WTC11 (cell line): ENCODE measurements around the gene SMNDC1.

Experiments
- CTCF ChIP-seq: fragments of 200-600 bp; IDR thresholded peaks from 2 replicates; pipeline ENCODE4 v1.8.0; 2022; ENCODE audit warnings: antibody characterized with exemption
- E2F4 ChIP-seq: sonication (generic); formaldehyde crosslinking; IDR thresholded peaks from 2 replicates; pipeline ENCODE4 v1.8.1; 2022; ENCODE audit warnings: low read depth, mild to moderate bottlenecking, moderate library complexity, missing genetic modification reagents, borderline replicate concordance
- ETV6 ChIP-seq: sonication (generic); formaldehyde crosslinking; IDR thresholded peaks from 2 replicates; pipeline ENCODE4 v1.8.1; 2022; ENCODE audit warnings: mild to moderate bottlenecking, missing genetic modification reagents
- FOXJ3 ChIP-seq: sonication (generic); formaldehyde crosslinking; IDR thresholded peaks from 2 replicates; pipeline ENCODE4 v1.9.0; 2021; ENCODE audit warnings: missing genetic modification reagents, mild to moderate bottlenecking, borderline replicate concordance
- FOXP1 ChIP-seq: sonication (generic); formaldehyde crosslinking; IDR thresholded peaks from 2 replicates; pipeline ENCODE4 v1.8.0; 2022; ENCODE audit warnings: missing genetic modification reagents, mild to moderate bottlenecking, moderate library complexity, borderline replicate concordance
- HMGA2 ChIP-seq: fragments of 250-450 bp; sonication (Bioruptor Pico); IDR thresholded peaks from 2 replicates; pipeline ENCODE4 v1.4.0; 2021; ENCODE audit warnings: mild to moderate bottlenecking, moderate library complexity
- JAZF1 ChIP-seq: fragments of 250-450 bp; sonication (Bioruptor Pico); IDR thresholded peaks from 2 replicates; pipeline ENCODE4 v1.9.0; 2021; ENCODE audit warnings: moderate library complexity, mild to moderate bottlenecking, inconsistent platforms
- NFE2L1 ChIP-seq: sonication (generic); formaldehyde crosslinking; IDR thresholded peaks from 2 replicates; pipeline ENCODE4 v1.8.1; 2023; ENCODE audit warnings: missing genetic modification reagents
- ZNF416 ChIP-seq: fragments of 250-450 bp; sonication (Bioruptor Pico); IDR thresholded peaks from 2 replicates; pipeline ENCODE4 v1.9.0; 2021; ENCODE audit warnings: mild to moderate bottlenecking, inconsistent platforms
- TF ChIP-seq, protein P1 (sequence below): sonication (generic); formaldehyde crosslinking; IDR thresholded peaks from 2 replicates; pipeline ENCODE4 v1.8.1; 2023; ENCODE audit warnings: mild to moderate bottlenecking, moderate library complexity, missing genetic modification reagents

GRCh38 chr10:110321869-110322620 is 17.3 kb upstream of the SMNDC1 start:
- TF ChIP-seq HMGA2 (no peak), CTCF (no peak), FOXP1 (no peak), ZNF416 (CRISPR knock-in tag) (no peak), NFE2L1 (no peak), ETV6 (no peak), JAZF1 (CRISPR knock-in tag) (no peak), FOXJ3 (CRISPR knock-in tag) (no peak), E2F4 (CRISPR knock-in tag) (no peak)
- TF ChIP-seq, protein P1, sequence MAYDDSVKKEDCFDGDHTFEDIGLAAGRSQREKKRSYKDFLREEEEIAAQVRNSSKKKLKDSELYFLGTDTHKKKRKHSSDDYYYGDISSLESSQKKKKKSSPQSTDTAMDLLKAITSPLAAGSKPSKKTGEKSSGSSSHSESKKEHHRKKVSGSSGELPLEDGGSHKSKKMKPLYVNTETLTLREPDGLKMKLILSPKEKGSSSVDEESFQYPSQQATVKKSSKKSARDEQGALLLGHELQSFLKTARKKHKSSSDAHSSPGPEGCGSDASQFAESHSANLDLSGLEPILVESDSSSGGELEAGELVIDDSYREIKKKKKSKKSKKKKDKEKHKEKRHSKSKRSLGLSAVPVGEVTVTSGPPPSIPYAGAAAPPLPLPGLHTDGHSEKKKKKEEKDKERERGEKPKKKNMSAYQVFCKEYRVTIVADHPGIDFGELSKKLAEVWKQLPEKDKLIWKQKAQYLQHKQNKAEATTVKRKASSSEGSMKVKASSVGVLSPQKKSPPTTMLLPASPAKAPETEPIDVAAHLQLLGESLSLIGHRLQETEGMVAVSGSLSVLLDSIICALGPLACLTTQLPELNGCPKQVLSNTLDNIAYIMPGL (CRISPR knock-in tag), result no peak
